WTC11 (cell line): ENCODE results near the gene TEK. TPM values are rescaled to one million over a fixed set of nuclear protein-coding genes. Genes with fewer than 3 reads are reported as not detected.

Experiments
- ATAC-seq: fragments of 200-7000 bp; cut with Tn5 transposase; 2 replicates; pipeline ENCODE4 v1.10.0; 2021; ENCODE audit warnings: mild to moderate bottlenecking, moderate library complexity
- CTCF ChIA-PET: fragments of 300-600 bp; sonication (Branson Sonifier 250); formaldehyde crosslinking; loops from one replicate; lab custom pipeline; 2021; ENCODE audit warnings: antibody characterized with exemption; lab: Charles Lee
- POLR2A ChIA-PET: fragments of 350-600 bp; sonication (Branson Sonifier 250); formaldehyde crosslinking; loops from one replicate; lab custom pipeline; 2021; ENCODE audit warnings: antibody characterized with exemption; lab: Charles Lee
- DNase-seq: peaks from one replicate; pipeline ENCODE4 v3.0.0; 2021; ENCODE audit warnings: low spot score
- H3K27ac Mint-ChIP-seq: 2 replicates; pipeline ENCODE4 v1.8.0; 2021; ENCODE audit warnings: mixed read lengths
- H3K27me3 Mint-ChIP-seq: 2 replicates; pipeline ENCODE4 v1.8.0; 2021; ENCODE audit warnings: low read depth, mild to moderate bottlenecking, moderate library complexity, mixed read lengths
- H3K36me3 Mint-ChIP-seq: 2 replicates; pipeline ENCODE4 v1.8.0; 2021; ENCODE audit warnings: mixed read lengths
- H3K4me1 Mint-ChIP-seq: 2 replicates; pipeline ENCODE4 v1.8.0; 2022; ENCODE audit warnings: mixed read lengths
- H3K4me3 Mint-ChIP-seq: 2 replicates; pipeline ENCODE4 v1.8.0; 2021; ENCODE audit warnings: mild to moderate bottlenecking, moderate library complexity, mixed read lengths
- H3K9me3 Mint-ChIP-seq: 2 replicates; pipeline ENCODE4 v1.8.0; 2021; ENCODE audit warnings: mixed read lengths
- E2F5 ChIP-seq: sonication (generic); formaldehyde crosslinking; IDR thresholded peaks from 2 replicates; pipeline ENCODE4 v1.8.1; 2022; ENCODE audit warnings: mild to moderate bottlenecking, moderate library complexity, missing genetic modification reagents
- FOXK1 ChIP-seq: sonication (generic); formaldehyde crosslinking; IDR thresholded peaks from 2 replicates; pipeline ENCODE4 v1.8.0; 2022; ENCODE audit warnings: mild to moderate bottlenecking, moderate library complexity, missing genetic modification reagents
- MYBL2 ChIP-seq: sonication (generic); formaldehyde crosslinking; IDR thresholded peaks from 2 replicates; pipeline ENCODE4 v1.8.1; 2023; ENCODE audit warnings: mild to moderate bottlenecking, moderate library complexity, missing genetic modification reagents
- NR1H2 ChIP-seq: sonication (generic); formaldehyde crosslinking; IDR thresholded peaks from 2 replicates; pipeline ENCODE4 v1.9.0; 2021; ENCODE audit warnings: mild to moderate bottlenecking, moderate library complexity, missing genetic modification reagents
- RELA ChIP-seq: sonication (generic); formaldehyde crosslinking; IDR thresholded peaks from 2 replicates; pipeline ENCODE4 v1.8.1; 2022; ENCODE audit warnings: missing genetic modification reagents, mild to moderate bottlenecking, borderline replicate concordance
- TEAD4 ChIP-seq: sonication (generic); formaldehyde crosslinking; IDR thresholded peaks from 2 replicates; pipeline ENCODE4 v1.8.0; 2022; ENCODE audit warnings: mild to moderate bottlenecking, missing genetic modification reagents
- ZBTB43 ChIP-seq: sonication (generic); formaldehyde crosslinking; IDR thresholded peaks from 2 replicates; pipeline ENCODE4 v1.8.1; 2023; ENCODE audit warnings: mild to moderate bottlenecking, missing genetic modification reagents
- ZNF317 ChIP-seq: sonication (generic); formaldehyde crosslinking; IDR thresholded peaks from 2 replicates; pipeline ENCODE4 v1.8.1; 2023; ENCODE audit warnings: low read depth, mild to moderate bottlenecking, moderate library complexity, missing genetic modification reagents, borderline replicate concordance
- ZNF532 ChIP-seq: fragments of 250-450 bp; sonication (Bioruptor Pico); IDR thresholded peaks from 2 replicates; pipeline ENCODE4 v1.9.0; 2021; ENCODE audit warnings: mild to moderate bottlenecking, borderline replicate concordance
- total RNA-seq: library from RNA; stranded (reverse); gene quantifications from 3 replicates; pipeline ENCODE4 v1.2.3, GENCODE V29; 2021
- TF ChIP-seq, protein P1 (sequence below): sonication (generic); formaldehyde crosslinking; IDR thresholded peaks from 2 replicates; pipeline ENCODE4 v1.8.1; 2023; ENCODE audit warnings: mild to moderate bottlenecking, missing genetic modification reagents, moderate library complexity
- TF ChIP-seq, protein P2 (sequence below): sonication (generic); formaldehyde crosslinking; IDR thresholded peaks from 2 replicates; pipeline ENCODE4 v1.8.0; 2022; ENCODE audit warnings: mild to moderate bottlenecking, missing genetic modification reagents
- TF ChIP-seq, protein P3 (sequence below): sonication (generic); formaldehyde crosslinking; IDR thresholded peaks from 2 replicates; pipeline ENCODE4 v1.8.1; 2022; ENCODE audit warnings: low read depth, mild to moderate bottlenecking, moderate library complexity, missing genetic modification reagents, borderline replicate concordance
- TF ChIP-seq, protein P4 (sequence below): fragments of 250-450 bp; sonication (Bioruptor Pico); IDR thresholded peaks from 2 replicates; pipeline ENCODE4 v1.9.0; 2021; ENCODE audit warnings: mild to moderate bottlenecking
- TF ChIP-seq, protein P5 (sequence below): sonication (generic); formaldehyde crosslinking; IDR thresholded peaks from 2 replicates; pipeline ENCODE4 v1.8.1; 2022; ENCODE audit warnings: mild to moderate bottlenecking, missing genetic modification reagents, moderate library complexity, borderline replicate concordance

Gene TEK
- total RNA-seq, 1 experiment from 2014 or later: 3.1 TPM

DNA sequence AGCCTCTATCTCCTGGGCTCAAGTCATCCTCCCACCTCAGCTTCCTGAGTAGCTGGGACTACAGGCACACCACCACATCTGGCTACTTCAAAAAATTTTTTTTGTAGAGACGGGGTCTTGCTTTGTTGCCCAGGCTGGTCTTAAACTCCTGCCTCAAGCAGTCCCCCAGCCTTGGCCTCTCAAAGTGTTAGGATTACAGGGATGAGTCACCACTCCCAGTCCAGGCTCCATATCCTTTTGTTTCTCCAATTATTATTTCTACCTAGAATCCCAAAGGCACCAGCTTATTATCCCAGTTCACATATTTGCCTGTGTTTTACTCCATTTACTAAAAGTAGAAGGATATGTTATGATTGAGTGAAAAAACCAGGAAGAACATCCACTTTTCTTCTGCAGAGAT is 84.9 kb downstream of the TEK start:
- H3K4me3 Mint-ChIP-seq: no peak overlapping the region
- H3K36me3 Mint-ChIP-seq: no peaks in the 10 kb centered on the region
- CTCF ChIA-PET: no interaction called here
- DNase-seq: no peak
- no peak for ATAC-seq
- no peaks in the 10 kb centered on the region for H3K9me3 Mint-ChIP-seq
- no peak overlapping the region for H3K27ac Mint-ChIP-seq
- no peaks in the 10 kb centered on the region for H3K4me1 Mint-ChIP-seq
- no peaks in the 10 kb centered on the region for H3K27me3 Mint-ChIP-seq
- no peak for TF ChIP-seq ZNF317
- TF ChIP-seq ZBTB43 (CRISPR knock-in tag): no peak
- no peak for TF ChIP-seq E2F5 (CRISPR knock-in tag)
- TF ChIP-seq, protein P1, sequence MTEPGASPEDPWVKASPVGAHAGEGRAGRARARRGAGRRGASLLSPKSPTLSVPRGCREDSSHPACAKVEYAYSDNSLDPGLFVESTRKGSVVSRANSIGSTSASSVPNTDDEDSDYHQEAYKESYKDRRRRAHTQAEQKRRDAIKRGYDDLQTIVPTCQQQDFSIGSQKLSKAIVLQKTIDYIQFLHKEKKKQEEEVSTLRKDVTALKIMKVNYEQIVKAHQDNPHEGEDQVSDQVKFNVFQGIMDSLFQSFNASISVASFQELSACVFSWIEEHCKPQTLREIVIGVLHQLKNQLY (CRISPR knock-in tag): no peak
- no peak for TF ChIP-seq MYBL2 (CRISPR knock-in tag)
- TF ChIP-seq, protein P2, sequence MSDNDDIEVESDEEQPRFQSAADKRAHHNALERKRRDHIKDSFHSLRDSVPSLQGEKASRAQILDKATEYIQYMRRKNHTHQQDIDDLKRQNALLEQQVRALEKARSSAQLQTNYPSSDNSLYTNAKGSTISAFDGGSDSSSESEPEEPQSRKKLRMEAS (CRISPR knock-in tag): no peak
- TF ChIP-seq RELA: no peak
- POLR2A ChIA-PET: no interaction called here

GRCh38 chr9:27194401-27195091 is 85.5 kb downstream of the TEK start:
- H3K36me3 Mint-ChIP-seq: no peaks in the 10 kb centered on the region
- TF ChIP-seq ZNF532 (CRISPR knock-in tag): no peak
- no peak for TF ChIP-seq NR1H2 (CRISPR knock-in tag)
- TF ChIP-seq, protein P3, sequence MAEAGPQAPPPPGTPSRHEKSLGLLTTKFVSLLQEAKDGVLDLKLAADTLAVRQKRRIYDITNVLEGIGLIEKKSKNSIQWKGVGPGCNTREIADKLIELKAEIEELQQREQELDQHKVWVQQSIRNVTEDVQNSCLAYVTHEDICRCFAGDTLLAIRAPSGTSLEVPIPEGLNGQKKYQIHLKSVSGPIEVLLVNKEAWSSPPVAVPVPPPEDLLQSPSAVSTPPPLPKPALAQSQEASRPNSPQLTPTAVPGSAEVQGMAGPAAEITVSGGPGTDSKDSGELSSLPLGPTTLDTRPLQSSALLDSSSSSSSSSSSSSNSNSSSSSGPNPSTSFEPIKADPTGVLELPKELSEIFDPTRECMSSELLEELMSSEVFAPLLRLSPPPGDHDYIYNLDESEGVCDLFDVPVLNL: no peak
- no peak for TF ChIP-seq TEAD4 (CRISPR knock-in tag)
- TF ChIP-seq, protein P4, sequence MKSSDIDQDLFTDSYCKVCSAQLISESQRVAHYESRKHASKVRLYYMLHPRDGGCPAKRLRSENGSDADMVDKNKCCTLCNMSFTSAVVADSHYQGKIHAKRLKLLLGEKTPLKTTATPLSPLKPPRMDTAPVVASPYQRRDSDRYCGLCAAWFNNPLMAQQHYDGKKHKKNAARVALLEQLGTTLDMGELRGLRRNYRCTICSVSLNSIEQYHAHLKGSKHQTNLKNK (CRISPR knock-in tag): no peak
- TF ChIP-seq, protein P5, sequence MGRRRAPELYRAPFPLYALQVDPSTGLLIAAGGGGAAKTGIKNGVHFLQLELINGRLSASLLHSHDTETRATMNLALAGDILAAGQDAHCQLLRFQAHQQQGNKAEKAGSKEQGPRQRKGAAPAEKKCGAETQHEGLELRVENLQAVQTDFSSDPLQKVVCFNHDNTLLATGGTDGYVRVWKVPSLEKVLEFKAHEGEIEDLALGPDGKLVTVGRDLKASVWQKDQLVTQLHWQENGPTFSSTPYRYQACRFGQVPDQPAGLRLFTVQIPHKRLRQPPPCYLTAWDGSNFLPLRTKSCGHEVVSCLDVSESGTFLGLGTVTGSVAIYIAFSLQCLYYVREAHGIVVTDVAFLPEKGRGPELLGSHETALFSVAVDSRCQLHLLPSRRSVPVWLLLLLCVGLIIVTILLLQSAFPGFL: no peak
- TF ChIP-seq FOXK1 (CRISPR knock-in tag): no peak
- H3K27ac Mint-ChIP-seq: no peak overlapping the region
- no peaks in the 10 kb centered on the region for H3K9me3 Mint-ChIP-seq
- POLR2A ChIA-PET: no interaction called here
- CTCF ChIA-PET: no interaction called here
- no peak for DNase-seq
- ATAC-seq: no peak
- H3K27me3 Mint-ChIP-seq: no peaks in the 10 kb centered on the region
- H3K4me1 Mint-ChIP-seq: no peaks in the 10 kb centered on the region
- no peak overlapping the region for H3K4me3 Mint-ChIP-seq
